CD8-positive, alpha-beta memory T cell (primary cell): ENCODE measurements around the gene UBASH3B. TPM values are rescaled to one million over a fixed set of nuclear protein-coding genes. Genes with fewer than 3 reads are reported as not detected.

ENCODE experiments used
- CTCF ChIA-PET: fragments of 350-600 bp; sonication (Branson Sonifier 250); formaldehyde crosslinking; loops from one replicate; lab custom pipeline; 2021; ENCODE audit warnings: antibody characterized with exemption; lab: Charles Lee
- POLR2A ChIA-PET: fragments of 350-600 bp; sonication (Branson Sonifier 250); formaldehyde crosslinking; loops from one replicate; lab custom pipeline; 2021; ENCODE audit warnings: antibody characterized with exemption; lab: Charles Lee
- DNase-seq, 5 donors: peaks; one replicate each; pipeline versions ENCODE4 v3.0.0 to v3.0.0-alpha.2; 2020 to 2022; ENCODE audit warnings: mixed read lengths in 1 of 5
- H3K27ac ChIP-seq: one replicate; pipeline ENCODE4 v1.7.0; 2013; ENCODE audit warnings: low read depth, mild to moderate bottlenecking, low read length, moderate library complexity
- H3K27me3 ChIP-seq: 2 replicates; pipeline ENCODE4 v1.7.0; 2013; ENCODE audit warnings: low read length, mild to moderate bottlenecking; ENCODE audit not compliant: insufficient read depth, poor library complexity, severe bottlenecking
- H3K36me3 ChIP-seq: 2 replicates; pipeline ENCODE4 v1.7.0; 2013; ENCODE audit warnings: mild to moderate bottlenecking, low read length, moderate library complexity; ENCODE audit not compliant: insufficient read depth
- H3K4me1 ChIP-seq: 2 replicates; pipeline ENCODE4 v1.7.0; 2013; ENCODE audit warnings: mild to moderate bottlenecking, low read length, moderate library complexity; ENCODE audit not compliant: insufficient read depth
- H3K4me3 ChIP-seq: 2 replicates; pipeline ENCODE4 v1.7.0; 2013; ENCODE audit warnings: mild to moderate bottlenecking, low read length
- H3K9me3 ChIP-seq: 2 replicates; pipeline ENCODE4 v1.7.0; 2013; ENCODE audit warnings: mild to moderate bottlenecking, low read length
- H3K27ac Mint-ChIP-seq, 8 donors: one replicate each; pipeline ENCODE4 v1.8.0; 2020 to 2021; ENCODE audit warnings: mixed read lengths in 8 of 8, mild to moderate bottlenecking in 6 of 8, inconsistent platforms in 3 of 8, moderate library complexity in 3 of 8
- H3K27me3 Mint-ChIP-seq, 2 donors: one replicate each; pipeline ENCODE4 v1.8.0; 2020 to 2021; ENCODE audit warnings: mixed read lengths in 2 of 2, mild to moderate bottlenecking in 1 of 2, moderate library complexity in 1 of 2
- H3K36me3 Mint-ChIP-seq, 3 donors: one replicate each; pipeline ENCODE4 v1.8.0; 2020 to 2021; ENCODE audit warnings: mixed read lengths in 3 of 3, inconsistent platforms in 1 of 3, mild to moderate bottlenecking in 1 of 3
- H3K4me1 Mint-ChIP-seq, 3 donors: one replicate each; pipeline ENCODE4 v1.8.0; 2020 to 2021; ENCODE audit warnings: mixed read lengths in 3 of 3, inconsistent platforms in 1 of 3, mild to moderate bottlenecking in 1 of 3
- H3K4me3 Mint-ChIP-seq, 7 donors: one replicate each; pipeline ENCODE4 v1.8.0; 2020 to 2021; ENCODE audit warnings: mixed read lengths in 7 of 7, mild to moderate bottlenecking in 6 of 7, moderate library complexity in 4 of 7, inconsistent platforms in 2 of 7
- H3K9me3 Mint-ChIP-seq, 5 donors: one replicate each; pipeline ENCODE4 v1.8.0; 2020 to 2022; ENCODE audit warnings: mixed read lengths in 5 of 5, mild to moderate bottlenecking in 3 of 5, moderate library complexity in 2 of 5, inconsistent platforms in 1 of 5
- polyA plus RNA-seq: library from polyadenylated mRNA; unstranded; fragments of 300-500 nt; fragmentation: Illumina TruSeq; gene quantifications from one replicate; pipeline ENCODE4 v1.2.3, GENCODE V29; 2021
- total RNA-seq, 2 experiments: library from RNA; stranded (reverse); gene quantifications; one replicate each; pipeline ENCODE4 v1.2.3, GENCODE V29; 2021

Gene UBASH3B
- total and polyA plus RNA-seq, 3 experiments from 2014 or later: 12.0 to 36.4 (median 34.6) TPM

- no peaks in the 10 kb centered on the region for H3K9me3 ChIP-seq
- H3K4me3 ChIP-seq: no peak overlapping the region
- no peaks in the 10 kb centered on the region for H3K4me1 ChIP-seq
- no peaks in the 10 kb centered on the region for H3K27me3 Mint-ChIP-seq
- no peak for DNase-seq
- peak overlapping the region in 2 of 8 donors; percentile 7 to 14 for H3K27ac Mint-ChIP-seq
- POLR2A ChIA-PET: no interaction called here
- CTCF ChIA-PET: interaction anchor here (0.9 kb wide), 1 partner anchor 35 kb away, joined by 3 read pairs; no protein-coding TSS in a partner anchor
- H3K4me1 Mint-ChIP-seq: peaks cover 21 to 49% (median 23%) of the 10 kb centered on the region in 3 donors
- H3K27me3 ChIP-seq: no peaks in the 10 kb centered on the region
- no peaks in the 10 kb centered on the region for H3K9me3 Mint-ChIP-seq
- H3K4me3 Mint-ChIP-seq: no peak overlapping the region
- no peaks in the 10 kb centered on the region for H3K36me3 ChIP-seq
- no peak overlapping the region for H3K27ac ChIP-seq
- peaks cover 0 to 6% (median under 1%) of the 10 kb centered on the region in 3 donors for H3K36me3 Mint-ChIP-seq
Measured at GRCh38 chr11:122709039-122709760, 53.7 kb downstream of the UBASH3B start.

GRCh38 chr11:122711362-122711761, 55.8 kb downstream of the UBASH3B start:
- Mint-ChIP-seq H3K27me3 (no peaks in the 10 kb centered on the region), H3K4me3 (no peak overlapping the region), H3K9me3 (no peaks in the 10 kb centered on the region), H3K4me1 (peaks cover 27 to 55% (median 32%) of the 10 kb centered on the region in 3 donors), H3K36me3 (peaks cover 0 to 6% (median 0%) of the 10 kb centered on the region in 3 donors), H3K27ac (peak overlapping the region in 1 of 8 donors; percentile 64)
- CTCF ChIA-PET: interaction anchor here (1.0 kb wide), 1 partner anchor 11 kb away, joined by 3 read pairs; no protein-coding TSS in a partner anchor
- H3K36me3 ChIP-seq: no peaks in the 10 kb centered on the region
- no peak overlapping the region for H3K27ac ChIP-seq
- POLR2A ChIA-PET: interaction anchor here (0.6 to 0.7 kb wide), 2 partner anchors 45 to 183 kb away, joined by 3 read pairs; no protein-coding TSS in a partner anchor
- no peak for DNase-seq
- H3K27me3 ChIP-seq: no peaks in the 10 kb centered on the region
- H3K4me1 ChIP-seq: peaks cover 7% of the 10 kb centered on the region
- H3K4me3 ChIP-seq: no peak overlapping the region
- H3K9me3 ChIP-seq: no peaks in the 10 kb centered on the region

GRCh38 chr11:122711831-122712381, 56.4 kb downstream of the UBASH3B start:
- Mint-ChIP-seq H3K4me1 (peaks cover 31 to 60% (median 34%) of the 10 kb centered on the region in 3 donors), H3K4me3 (no peak overlapping the region), H3K27me3 (no peaks in the 10 kb centered on the region), H3K36me3 (peaks cover 0 to 6% (median 0%) of the 10 kb centered on the region in 3 donors), H3K9me3 (no peaks in the 10 kb centered on the region), H3K27ac (no peak overlapping the region)
- Histone ChIP-seq H3K4me1 (peaks cover 12% of the 10 kb centered on the region), H3K36me3 (no peaks in the 10 kb centered on the region), H3K4me3 (no peak overlapping the region), H3K27me3 (no peaks in the 10 kb centered on the region), H3K27ac (no peak overlapping the region), H3K9me3 (no peaks in the 10 kb centered on the region)
- no peak for DNase-seq
- ChIA-PET POLR2A (interaction anchor here (0.6 to 0.7 kb wide), 3 partner anchors 15 to 182 kb away, joined by 3 to 6 read pairs (median 3); no protein-coding TSS in a partner anchor), CTCF (interaction anchor here (0.9 to 1.3 kb wide), 4 partner anchors 21 to 81 kb away, joined by 3 to 4 read pairs (median 4); no protein-coding TSS in a partner anchor)

- Histone ChIP-seq H3K4me3 (no peak overlapping the region), H3K36me3 (no peaks in the 10 kb centered on the region), H3K4me1 (peaks cover 31% of the 10 kb centered on the region), H3K9me3 (no peaks in the 10 kb centered on the region), H3K27me3 (no peaks in the 10 kb centered on the region), H3K27ac (no peak overlapping the region)
- ChIA-PET POLR2A (interaction anchor here (1.3 kb wide), 1 partner anchor 17 kb away, joined by 5 read pairs; no protein-coding TSS in a partner anchor), CTCF (interaction anchor here (1.0 kb wide), 1 partner anchor 13 kb away, joined by 3 read pairs; no protein-coding TSS in a partner anchor)
- no peaks in the 10 kb centered on the region for H3K9me3 Mint-ChIP-seq
- H3K27ac Mint-ChIP-seq: peak overlapping the region in 3 of 8 donors; percentile 38 to 69 (median 50)
- H3K4me3 Mint-ChIP-seq: no peak overlapping the region
- no peak for DNase-seq
- peaks cover 0 to 6% (median 0%) of the 10 kb centered on the region in 3 donors for H3K36me3 Mint-ChIP-seq
- peaks cover 42 to 72% (median 46%) of the 10 kb centered on the region in 3 donors for H3K4me1 Mint-ChIP-seq
- H3K27me3 Mint-ChIP-seq: no peaks in the 10 kb centered on the region
Measured at GRCh38 chr11:122714004-122714403, 58.5 kb downstream of the UBASH3B start.

GRCh38 chr11:122714484-122714883, 59.0 kb downstream of the UBASH3B start:
- no peak overlapping the region for H3K4me3 ChIP-seq
- H3K27me3 Mint-ChIP-seq: no peaks in the 10 kb centered on the region
- ChIA-PET CTCF (interaction anchor here (1.0 kb wide), 1 partner anchor 13 kb away, joined by 3 read pairs; no protein-coding TSS in a partner anchor), POLR2A (no interaction called here)
- H3K9me3 ChIP-seq: no peaks in the 10 kb centered on the region
- H3K27me3 ChIP-seq: no peaks in the 10 kb centered on the region
- H3K4me1 Mint-ChIP-seq: peaks cover 40 to 72% (median 44%) of the 10 kb centered on the region in 3 donors
- H3K36me3 Mint-ChIP-seq: peaks cover 0 to 6% (median 0%) of the 10 kb centered on the region in 3 donors
- H3K27ac ChIP-seq: no peak overlapping the region
- no peak overlapping the region for H3K4me3 Mint-ChIP-seq
- H3K4me1 ChIP-seq: peaks cover 31% of the 10 kb centered on the region
- no peaks in the 10 kb centered on the region for H3K36me3 ChIP-seq
- no peak for DNase-seq
- peak overlapping the region in 1 of 8 donors; percentile 10 for H3K27ac Mint-ChIP-seq
- H3K9me3 Mint-ChIP-seq: no peaks in the 10 kb centered on the region

- H3K27me3 ChIP-seq: no peaks in the 10 kb centered on the region
- H3K36me3 ChIP-seq: no peaks in the 10 kb centered on the region
- H3K36me3 Mint-ChIP-seq: peaks cover 0 to 6% (median 2%) of the 10 kb centered on the region in 3 donors
- DNase-seq: no peak
- ChIA-PET CTCF (interaction anchor here (0.9 to 1.5 kb wide), 4 partner anchors 8 to 68 kb away, joined by 3 to 4 read pairs (median 3); no protein-coding TSS in a partner anchor), POLR2A (no interaction called here)
- H3K9me3 Mint-ChIP-seq: no peaks in the 10 kb centered on the region
- H3K27ac ChIP-seq: no peak overlapping the region
- H3K27ac Mint-ChIP-seq: peak overlapping the region in 7 of 8 donors; percentile 15 to 92 (median 91)
- peaks cover 38% of the 10 kb centered on the region for H3K4me1 ChIP-seq
- H3K4me3 ChIP-seq: no peak overlapping the region
- no peaks in the 10 kb centered on the region for H3K9me3 ChIP-seq
- H3K4me3 Mint-ChIP-seq: peak overlapping the region in 1 of 7 donors; percentile 42
- H3K27me3 Mint-ChIP-seq: no peaks in the 10 kb centered on the region
- H3K4me1 Mint-ChIP-seq: peaks cover 53 to 78% (median 55%) of the 10 kb centered on the region in 3 donors
Measured at GRCh38 chr11:122715548-122716440, 60.3 kb downstream of the UBASH3B start.

GRCh38 chr11:122717264-122717867, 61.8 kb downstream of the UBASH3B start:
- Mint-ChIP-seq H3K27me3 (no peaks in the 10 kb centered on the region), H3K9me3 (no peaks in the 10 kb centered on the region), H3K27ac (peak overlapping the region; percentile 76 to 97 (median 91)), H3K4me3 (peak overlapping the region in 6 of 7 donors; percentile 40 to 78 (median 68)), H3K36me3 (peaks cover 0 to 5% (median 2%) of the 10 kb centered on the region in 3 donors), H3K4me1 (peaks cover 60 to 82% (median 63%) of the 10 kb centered on the region in 3 donors)
- Histone ChIP-seq H3K36me3 (no peaks in the 10 kb centered on the region), H3K4me1 (peaks cover 50% of the 10 kb centered on the region), H3K4me3 (no peak overlapping the region), H3K27me3 (no peaks in the 10 kb centered on the region), H3K9me3 (no peaks in the 10 kb centered on the region), H3K27ac (no peak overlapping the region)
- ChIA-PET CTCF (interaction anchor here (1.2 kb wide), 1 partner anchor 22 kb away, joined by 3 read pairs; no protein-coding TSS in a partner anchor), POLR2A (no interaction called here)
- peak in 3 of 5 donors; percentile 6 to 57 (median 55) for DNase-seq
